ENCODE measurements around the gene SYN1.

The SYN1 gene

GRCh38 chrX:47571215-47571614 is 48.4 kb downstream of the SYN1 start:
- DNase-seq: no peak

DNA sequence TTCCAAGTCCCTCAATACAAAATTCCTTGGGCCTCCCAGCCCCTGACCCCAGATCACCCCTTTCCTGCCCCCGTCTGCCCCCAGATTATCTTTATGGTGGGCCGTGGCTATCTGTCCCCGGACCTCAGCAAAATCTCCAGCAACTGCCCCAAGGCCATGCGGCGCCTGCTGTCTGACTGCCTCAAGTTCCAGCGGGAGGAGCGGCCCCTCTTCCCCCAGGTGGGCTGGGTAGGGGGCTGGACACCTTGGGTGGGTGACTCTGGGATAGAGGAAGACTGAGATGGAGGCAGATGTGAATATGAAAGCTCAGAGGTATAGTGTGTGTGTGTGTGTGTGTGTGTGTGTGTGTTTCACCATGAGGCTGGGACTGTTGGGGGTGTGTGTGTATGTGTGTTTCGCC is 48.9 kb downstream of the SYN1 start:
- no peak for DNase-seq

DNA sequence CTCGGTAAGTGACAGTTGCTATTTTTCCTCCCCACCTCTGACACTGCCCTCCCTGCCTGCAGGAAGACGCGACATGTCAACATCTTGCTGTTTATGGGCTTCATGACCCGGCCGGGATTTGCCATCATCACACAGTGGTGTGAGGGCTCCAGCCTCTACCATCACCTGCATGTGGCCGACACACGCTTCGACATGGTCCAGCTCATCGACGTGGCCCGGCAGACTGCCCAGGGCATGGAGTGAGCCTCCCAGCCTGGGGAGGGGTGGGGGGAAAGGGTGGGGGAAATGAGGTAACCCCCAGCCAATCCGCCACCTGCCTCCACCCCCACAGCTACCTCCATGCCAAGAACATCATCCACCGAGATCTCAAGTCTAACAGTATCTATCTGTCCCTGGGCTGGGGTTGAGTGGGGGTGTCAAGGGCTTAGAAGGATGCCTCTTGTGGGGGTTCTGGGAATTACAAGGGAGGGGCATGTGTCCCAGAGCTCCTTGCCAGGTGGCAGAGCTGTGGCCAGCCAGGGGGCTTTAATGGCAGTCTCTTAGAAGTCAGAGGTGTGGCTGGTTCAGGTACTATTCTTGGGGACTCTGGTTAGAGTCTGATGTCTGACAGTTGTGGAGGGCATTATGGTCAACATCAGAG is 50.9 kb downstream of the SYN1 start:
- DNase-seq: no peak

GRCh38 chrX:47566841-47567240 is 52.8 kb downstream of the SYN1 start:
- no peak for DNase-seq

GRCh38 chrX:47564438-47565085 is 55.1 kb downstream of the SYN1 start:
- no peak for DNase-seq

DNA sequence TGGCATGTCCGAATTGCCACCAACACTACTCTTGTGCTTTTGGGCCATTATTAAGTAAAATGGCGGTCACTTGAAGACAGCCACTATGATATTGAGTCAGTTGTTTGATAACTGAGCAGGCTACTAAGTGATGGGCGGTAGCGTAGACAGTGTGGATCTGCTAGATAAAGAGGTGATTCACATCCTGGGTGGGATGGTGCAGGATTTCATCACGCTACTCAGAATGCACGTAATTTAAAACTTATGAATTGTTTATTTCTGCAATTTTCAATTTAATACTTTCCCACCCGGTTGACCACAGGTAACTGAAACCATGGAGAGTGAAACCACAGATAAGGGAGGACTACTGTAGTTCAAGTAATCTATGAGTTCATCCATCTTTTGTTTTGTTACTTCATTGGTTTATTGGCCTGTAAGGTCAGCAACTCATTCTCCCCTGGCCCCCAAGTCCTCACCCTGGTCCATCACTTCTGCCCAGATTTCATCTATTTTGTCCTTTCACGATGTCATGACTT is 55.8 kb downstream of the SYN1 start:
- no peak for DNase-seq

- no peak for DNase-seq
These were observed 56.9 kb downstream of the SYN1 start for GRCh38 chrX:47562615-47563243.

GRCh38 chrX:47561659-47562151 is 58.0 kb downstream of the SYN1 start:
- DNase-seq: no peak

DNA sequence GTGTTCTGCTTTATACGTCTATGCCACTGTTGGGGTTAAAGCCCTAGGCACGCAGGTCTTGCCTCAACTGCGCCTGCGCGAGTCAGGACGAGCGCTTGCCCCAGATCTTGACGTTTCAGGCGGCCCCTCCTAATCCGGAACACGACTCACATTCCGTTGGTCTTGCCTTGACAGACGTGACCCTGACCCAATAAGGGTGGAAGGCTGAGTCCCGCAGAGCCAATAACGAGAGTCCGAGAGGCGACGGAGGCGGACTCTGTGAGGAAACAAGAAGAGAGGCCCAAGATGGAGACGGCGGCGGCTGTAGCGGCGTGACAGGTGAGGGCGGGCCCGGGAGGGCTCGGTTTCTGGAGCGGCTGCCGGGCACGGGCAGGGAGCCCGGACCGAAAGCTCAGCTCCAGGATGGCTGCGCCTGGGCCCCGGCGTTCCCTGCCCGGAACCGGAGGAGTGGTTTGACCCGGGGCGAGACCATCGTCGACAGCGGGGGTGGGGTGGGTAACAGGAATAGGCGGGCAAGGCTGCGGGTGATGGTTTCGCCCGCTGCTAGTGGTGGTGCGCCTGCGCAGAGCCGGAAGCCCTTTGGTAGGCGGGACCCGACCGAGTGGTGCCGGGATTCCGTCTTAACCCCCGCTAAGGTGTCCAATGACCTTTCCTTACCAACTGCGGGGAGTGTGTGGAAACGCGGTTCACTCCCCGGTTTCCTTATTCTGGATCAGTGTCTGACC is 58.6 kb downstream of the SYN1 start, which contains the start of gene ARAF:
TSS of gene ARAF (plus strand) at position 272 of the 725 bp plus-strand sequence. CDS start 1,763 bp downstream, outside the sequence.
- peak; percentile 90 for DNase-seq

- no peak for DNase-seq
These were observed 59.3 kb downstream of the SYN1 start for GRCh38 chrX:47560179-47560933.

GRCh38 chrX:47558436-47558835 is 61.2 kb downstream of the SYN1 start:
- DNase-seq: no peak

GRCh38 chrX:47556045-47556623 is 63.5 kb downstream of the SYN1 start:
- DNase-seq: peak; percentile 84

GRCh38 chrX:47543496-47543895 is 76.2 kb downstream of the SYN1 start:
- DNase-seq: no peak

GRCh38 chrX:47540754-47541538 is 78.7 kb downstream of the SYN1 start:
- peak; percentile 62 for DNase-seq

- DNase-seq: no peak
These were observed 79.8 kb downstream of the SYN1 start for GRCh38 chrX:47539860-47540259.

DNA sequence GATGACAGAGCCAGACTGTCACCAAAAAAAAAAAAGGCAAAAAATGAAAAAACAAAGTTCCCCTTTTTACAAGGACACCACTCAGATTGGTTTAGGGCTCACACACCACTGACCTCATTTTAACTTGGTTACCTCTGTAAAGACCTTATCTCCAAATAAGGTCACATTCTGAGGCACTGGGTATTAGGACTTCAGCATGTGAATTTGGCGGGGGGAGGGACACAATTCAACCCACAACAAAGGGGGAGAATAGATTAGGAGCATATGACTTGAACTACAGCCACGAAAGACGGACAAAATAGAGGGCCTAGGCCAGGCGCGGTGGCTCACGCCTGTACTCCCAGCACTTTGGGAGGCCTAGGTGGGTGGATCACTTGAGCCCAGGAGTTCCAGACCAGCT is 89.6 kb downstream of the SYN1 start:
- DNase-seq: no peak

DNA sequence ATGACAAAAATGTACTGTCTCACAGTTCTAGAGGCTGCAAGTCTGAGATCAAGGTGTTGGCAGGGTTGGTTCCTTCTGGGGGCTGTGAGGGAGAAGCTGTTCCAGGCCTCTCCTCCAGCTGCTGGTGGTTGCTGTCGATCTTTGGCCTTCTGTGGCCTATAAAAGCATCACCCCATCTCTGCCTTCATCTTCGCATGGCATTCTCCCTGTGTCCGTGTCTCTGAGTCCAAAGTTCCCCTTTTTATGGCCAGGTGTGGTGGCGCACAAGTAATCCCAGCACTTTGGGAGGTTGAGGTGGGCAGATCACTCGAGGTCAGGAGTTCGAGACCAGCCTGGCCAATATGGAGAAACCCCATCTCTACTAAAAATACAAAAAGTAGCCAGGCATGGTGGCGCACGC is 90.1 kb downstream of the SYN1 start:
- no peak for DNase-seq

GRCh38 chrX:47523713-47524166 is 95.9 kb downstream of the SYN1 start:
- no peak for DNase-seq

DNA sequence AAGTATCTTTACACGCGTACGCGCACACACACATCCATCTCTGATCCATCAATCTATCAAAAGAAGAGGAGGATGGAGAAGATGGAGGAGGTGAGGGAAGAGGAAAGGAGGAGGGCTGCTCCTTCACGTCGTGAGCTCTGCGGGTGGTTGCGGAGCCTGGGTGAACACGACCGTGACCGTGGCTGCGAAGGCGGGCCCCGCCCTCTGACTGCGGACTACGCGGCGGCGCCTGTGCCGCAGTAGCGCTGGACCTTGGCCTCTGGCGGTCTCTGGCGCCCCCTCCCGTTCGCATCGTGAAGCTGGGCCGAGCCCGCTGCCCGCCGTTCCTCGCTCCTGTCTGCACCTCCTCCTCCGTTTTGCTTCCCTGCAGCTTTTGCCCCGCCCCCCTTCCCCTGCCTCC is 96.4 kb downstream of the SYN1 start:
- DNase-seq: peak; percentile 54
